ENCODE results near the gene AVL9. TPM values are rescaled to one million over a fixed set of nuclear protein-coding genes. Genes with fewer than 3 reads are reported as not detected.

The AVL9 gene
- total and polyA plus RNA-seq, 9 of the 15 experiments (the other 6 are each of a cell fraction or from before 2014, with no cell fraction given): 6.4 to 66.2 (median 30.1) TPM

- TF ChIP-seq, protein P1, sequence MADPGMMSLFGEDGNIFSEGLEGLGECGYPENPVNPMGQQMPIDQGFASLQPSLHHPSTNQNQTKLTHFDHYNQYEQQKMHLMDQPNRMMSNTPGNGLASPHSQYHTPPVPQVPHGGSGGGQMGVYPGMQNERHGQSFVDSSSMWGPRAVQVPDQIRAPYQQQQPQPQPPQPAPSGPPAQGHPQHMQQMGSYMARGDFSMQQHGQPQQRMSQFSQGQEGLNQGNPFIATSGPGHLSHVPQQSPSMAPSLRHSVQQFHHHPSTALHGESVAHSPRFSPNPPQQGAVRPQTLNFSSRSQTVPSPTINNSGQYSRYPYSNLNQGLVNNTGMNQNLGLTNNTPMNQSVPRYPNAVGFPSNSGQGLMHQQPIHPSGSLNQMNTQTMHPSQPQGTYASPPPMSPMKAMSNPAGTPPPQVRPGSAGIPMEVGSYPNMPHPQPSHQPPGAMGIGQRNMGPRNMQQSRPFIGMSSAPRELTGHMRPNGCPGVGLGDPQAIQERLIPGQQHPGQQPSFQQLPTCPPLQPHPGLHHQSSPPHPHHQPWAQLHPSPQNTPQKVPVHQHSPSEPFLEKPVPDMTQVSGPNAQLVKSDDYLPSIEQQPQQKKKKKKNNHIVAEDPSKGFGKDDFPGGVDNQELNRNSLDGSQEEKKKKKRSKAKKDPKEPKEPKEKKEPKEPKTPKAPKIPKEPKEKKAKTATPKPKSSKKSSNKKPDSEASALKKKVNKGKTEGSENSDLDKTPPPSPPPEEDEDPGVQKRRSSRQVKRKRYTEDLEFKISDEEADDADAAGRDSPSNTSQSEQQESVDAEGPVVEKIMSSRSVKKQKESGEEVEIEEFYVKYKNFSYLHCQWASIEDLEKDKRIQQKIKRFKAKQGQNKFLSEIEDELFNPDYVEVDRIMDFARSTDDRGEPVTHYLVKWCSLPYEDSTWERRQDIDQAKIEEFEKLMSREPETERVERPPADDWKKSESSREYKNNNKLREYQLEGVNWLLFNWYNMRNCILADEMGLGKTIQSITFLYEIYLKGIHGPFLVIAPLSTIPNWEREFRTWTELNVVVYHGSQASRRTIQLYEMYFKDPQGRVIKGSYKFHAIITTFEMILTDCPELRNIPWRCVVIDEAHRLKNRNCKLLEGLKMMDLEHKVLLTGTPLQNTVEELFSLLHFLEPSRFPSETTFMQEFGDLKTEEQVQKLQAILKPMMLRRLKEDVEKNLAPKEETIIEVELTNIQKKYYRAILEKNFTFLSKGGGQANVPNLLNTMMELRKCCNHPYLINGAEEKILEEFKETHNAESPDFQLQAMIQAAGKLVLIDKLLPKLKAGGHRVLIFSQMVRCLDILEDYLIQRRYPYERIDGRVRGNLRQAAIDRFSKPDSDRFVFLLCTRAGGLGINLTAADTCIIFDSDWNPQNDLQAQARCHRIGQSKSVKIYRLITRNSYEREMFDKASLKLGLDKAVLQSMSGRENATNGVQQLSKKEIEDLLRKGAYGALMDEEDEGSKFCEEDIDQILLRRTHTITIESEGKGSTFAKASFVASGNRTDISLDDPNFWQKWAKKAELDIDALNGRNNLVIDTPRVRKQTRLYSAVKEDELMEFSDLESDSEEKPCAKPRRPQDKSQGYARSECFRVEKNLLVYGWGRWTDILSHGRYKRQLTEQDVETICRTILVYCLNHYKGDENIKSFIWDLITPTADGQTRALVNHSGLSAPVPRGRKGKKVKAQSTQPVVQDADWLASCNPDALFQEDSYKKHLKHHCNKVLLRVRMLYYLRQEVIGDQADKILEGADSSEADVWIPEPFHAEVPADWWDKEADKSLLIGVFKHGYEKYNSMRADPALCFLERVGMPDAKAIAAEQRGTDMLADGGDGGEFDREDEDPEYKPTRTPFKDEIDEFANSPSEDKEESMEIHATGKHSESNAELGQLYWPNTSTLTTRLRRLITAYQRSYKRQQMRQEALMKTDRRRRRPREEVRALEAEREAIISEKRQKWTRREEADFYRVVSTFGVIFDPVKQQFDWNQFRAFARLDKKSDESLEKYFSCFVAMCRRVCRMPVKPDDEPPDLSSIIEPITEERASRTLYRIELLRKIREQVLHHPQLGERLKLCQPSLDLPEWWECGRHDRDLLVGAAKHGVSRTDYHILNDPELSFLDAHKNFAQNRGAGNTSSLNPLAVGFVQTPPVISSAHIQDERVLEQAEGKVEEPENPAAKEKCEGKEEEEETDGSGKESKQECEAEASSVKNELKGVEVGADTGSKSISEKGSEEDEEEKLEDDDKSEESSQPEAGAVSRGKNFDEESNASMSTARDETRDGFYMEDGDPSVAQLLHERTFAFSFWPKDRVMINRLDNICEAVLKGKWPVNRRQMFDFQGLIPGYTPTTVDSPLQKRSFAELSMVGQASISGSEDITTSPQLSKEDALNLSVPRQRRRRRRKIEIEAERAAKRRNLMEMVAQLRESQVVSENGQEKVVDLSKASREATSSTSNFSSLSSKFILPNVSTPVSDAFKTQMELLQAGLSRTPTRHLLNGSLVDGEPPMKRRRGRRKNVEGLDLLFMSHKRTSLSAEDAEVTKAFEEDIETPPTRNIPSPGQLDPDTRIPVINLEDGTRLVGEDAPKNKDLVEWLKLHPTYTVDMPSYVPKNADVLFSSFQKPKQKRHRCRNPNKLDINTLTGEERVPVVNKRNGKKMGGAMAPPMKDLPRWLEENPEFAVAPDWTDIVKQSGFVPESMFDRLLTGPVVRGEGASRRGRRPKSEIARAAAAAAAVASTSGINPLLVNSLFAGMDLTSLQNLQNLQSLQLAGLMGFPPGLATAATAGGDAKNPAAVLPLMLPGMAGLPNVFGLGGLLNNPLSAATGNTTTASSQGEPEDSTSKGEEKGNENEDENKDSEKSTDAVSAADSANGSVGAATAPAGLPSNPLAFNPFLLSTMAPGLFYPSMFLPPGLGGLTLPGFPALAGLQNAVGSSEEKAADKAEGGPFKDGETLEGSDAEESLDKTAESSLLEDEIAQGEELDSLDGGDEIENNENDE (IDR thresholded peaks at IDR 0.05; ENCODE audit: low read depth, low read length): no peak
- no peak for TF ChIP-seq HDGF (IDR thresholded peaks at IDR 0.05)
- TF ChIP-seq, protein P2, sequence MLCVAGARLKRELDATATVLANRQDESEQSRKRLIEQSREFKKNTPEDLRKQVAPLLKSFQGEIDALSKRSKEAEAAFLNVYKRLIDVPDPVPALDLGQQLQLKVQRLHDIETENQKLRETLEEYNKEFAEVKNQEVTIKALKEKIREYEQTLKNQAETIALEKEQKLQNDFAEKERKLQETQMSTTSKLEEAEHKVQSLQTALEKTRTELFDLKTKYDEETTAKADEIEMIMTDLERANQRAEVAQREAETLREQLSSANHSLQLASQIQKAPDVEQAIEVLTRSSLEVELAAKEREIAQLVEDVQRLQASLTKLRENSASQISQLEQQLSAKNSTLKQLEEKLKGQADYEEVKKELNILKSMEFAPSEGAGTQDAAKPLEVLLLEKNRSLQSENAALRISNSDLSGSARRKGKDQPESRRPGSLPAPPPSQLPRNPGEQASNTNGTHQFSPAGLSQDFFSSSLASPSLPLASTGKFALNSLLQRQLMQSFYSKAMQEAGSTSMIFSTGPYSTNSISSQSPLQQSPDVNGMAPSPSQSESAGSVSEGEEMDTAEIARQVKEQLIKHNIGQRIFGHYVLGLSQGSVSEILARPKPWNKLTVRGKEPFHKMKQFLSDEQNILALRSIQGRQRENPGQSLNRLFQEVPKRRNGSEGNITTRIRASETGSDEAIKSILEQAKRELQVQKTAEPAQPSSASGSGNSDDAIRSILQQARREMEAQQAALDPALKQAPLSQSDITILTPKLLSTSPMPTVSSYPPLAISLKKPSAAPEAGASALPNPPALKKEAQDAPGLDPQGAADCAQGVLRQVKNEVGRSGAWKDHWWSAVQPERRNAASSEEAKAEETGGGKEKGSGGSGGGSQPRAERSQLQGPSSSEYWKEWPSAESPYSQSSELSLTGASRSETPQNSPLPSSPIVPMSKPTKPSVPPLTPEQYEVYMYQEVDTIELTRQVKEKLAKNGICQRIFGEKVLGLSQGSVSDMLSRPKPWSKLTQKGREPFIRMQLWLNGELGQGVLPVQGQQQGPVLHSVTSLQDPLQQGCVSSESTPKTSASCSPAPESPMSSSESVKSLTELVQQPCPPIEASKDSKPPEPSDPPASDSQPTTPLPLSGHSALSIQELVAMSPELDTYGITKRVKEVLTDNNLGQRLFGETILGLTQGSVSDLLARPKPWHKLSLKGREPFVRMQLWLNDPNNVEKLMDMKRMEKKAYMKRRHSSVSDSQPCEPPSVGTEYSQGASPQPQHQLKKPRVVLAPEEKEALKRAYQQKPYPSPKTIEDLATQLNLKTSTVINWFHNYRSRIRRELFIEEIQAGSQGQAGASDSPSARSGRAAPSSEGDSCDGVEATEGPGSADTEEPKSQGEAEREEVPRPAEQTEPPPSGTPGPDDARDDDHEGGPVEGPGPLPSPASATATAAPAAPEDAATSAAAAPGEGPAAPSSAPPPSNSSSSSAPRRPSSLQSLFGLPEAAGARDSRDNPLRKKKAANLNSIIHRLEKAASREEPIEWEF (CRISPR knock-in tag; IDR thresholded peaks at IDR 0.05): no peak
- no peak for TF ChIP-seq KLF16 (IDR thresholded peaks at IDR 0.05)
- TF ChIP-seq, protein P3, sequence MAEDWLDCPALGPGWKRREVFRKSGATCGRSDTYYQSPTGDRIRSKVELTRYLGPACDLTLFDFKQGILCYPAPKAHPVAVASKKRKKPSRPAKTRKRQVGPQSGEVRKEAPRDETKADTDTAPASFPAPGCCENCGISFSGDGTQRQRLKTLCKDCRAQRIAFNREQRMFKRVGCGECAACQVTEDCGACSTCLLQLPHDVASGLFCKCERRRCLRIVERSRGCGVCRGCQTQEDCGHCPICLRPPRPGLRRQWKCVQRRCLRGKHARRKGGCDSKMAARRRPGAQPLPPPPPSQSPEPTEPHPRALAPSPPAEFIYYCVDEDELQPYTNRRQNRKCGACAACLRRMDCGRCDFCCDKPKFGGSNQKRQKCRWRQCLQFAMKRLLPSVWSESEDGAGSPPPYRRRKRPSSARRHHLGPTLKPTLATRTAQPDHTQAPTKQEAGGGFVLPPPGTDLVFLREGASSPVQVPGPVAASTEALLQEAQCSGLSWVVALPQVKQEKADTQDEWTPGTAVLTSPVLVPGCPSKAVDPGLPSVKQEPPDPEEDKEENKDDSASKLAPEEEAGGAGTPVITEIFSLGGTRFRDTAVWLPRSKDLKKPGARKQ (CRISPR knock-in tag; IDR thresholded peaks at IDR 0.05): no peak
- peak; percentile 79 for TF ChIP-seq PTRF (tag; IDR thresholded peaks at IDR 0.05)
- TF ChIP-seq ZNF551 (CRISPR knock-in tag; IDR thresholded peaks at IDR 0.05): no peak
- TF ChIP-seq, protein P4, sequence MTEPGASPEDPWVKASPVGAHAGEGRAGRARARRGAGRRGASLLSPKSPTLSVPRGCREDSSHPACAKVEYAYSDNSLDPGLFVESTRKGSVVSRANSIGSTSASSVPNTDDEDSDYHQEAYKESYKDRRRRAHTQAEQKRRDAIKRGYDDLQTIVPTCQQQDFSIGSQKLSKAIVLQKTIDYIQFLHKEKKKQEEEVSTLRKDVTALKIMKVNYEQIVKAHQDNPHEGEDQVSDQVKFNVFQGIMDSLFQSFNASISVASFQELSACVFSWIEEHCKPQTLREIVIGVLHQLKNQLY (CRISPR knock-in tag; conservative IDR thresholded peaks at IDR 0.05): no peak
- no peak for TF ChIP-seq ZNF184 (CRISPR knock-in tag; IDR thresholded peaks at IDR 0.05)
Measured at GRCh38 chr7:32539366-32539765, 44.1 kb downstream of the AVL9 start (continued).

All from K562 (cell line).